HepG2 (cell line): Measurements from ENCODE around the gene NAA16. TPM values are rescaled to one million over a fixed set of nuclear protein-coding genes. Genes with fewer than 3 reads are reported as not detected.

Source experiments
- ELF4 ChIP-seq: sonication (generic); formaldehyde crosslinking; IDR thresholded peaks from 2 replicates; pipeline ENCODE4 v1.5.0; 2020; ENCODE audit warnings: missing genetic modification reagents, mild to moderate bottlenecking, moderate library complexity, borderline replicate concordance
- HCFC1 ChIP-seq: fragments of 150-350 bp; IDR thresholded peaks from 2 replicates; pipeline ENCODE4 v1.6.1; 2014; ENCODE audit warnings: low read depth, low read length
- KDM2A ChIP-seq: sonication (generic); formaldehyde crosslinking; IDR thresholded peaks from 2 replicates; pipeline ENCODE4 v1.4.0; 2020; ENCODE audit warnings: low read depth, missing genetic modification reagents, borderline replicate concordance
- MAZ ChIP-seq, 2 experiments: sonication (generic) in 1 of 2; formaldehyde crosslinking in 1 of 2; IDR thresholded peaks; 2 replicates each; pipeline versions ENCODE4 v1.5.0 to v1.6.1; 2012 to 2020; ENCODE audit warnings: low read depth in 2 of 2, mild to moderate bottlenecking in 2 of 2, borderline replicate concordance in 1 of 2, improper control_type of control experiment in 1 of 2, low read length in 1 of 2, missing genetic modification reagents in 1 of 2, moderate library complexity in 1 of 2
- MYPOP ChIP-seq: sonication (generic); formaldehyde crosslinking; IDR thresholded peaks from 2 replicates; pipeline ENCODE4 v1.8.1; 2023; ENCODE audit warnings: mild to moderate bottlenecking, moderate library complexity, missing genetic modification reagents
- POLR2AphosphoS5 ChIP-seq: IDR thresholded peaks from 2 replicates; pipeline ENCODE4 v1.6.1; 2012; ENCODE audit warnings: low read depth, low read length
- SALL1 ChIP-seq: sonication (generic); formaldehyde crosslinking; IDR thresholded peaks from 2 replicates; pipeline ENCODE4 v1.8.0; 2022; ENCODE audit warnings: mild to moderate bottlenecking, missing genetic modification reagents
- SUZ12 ChIP-seq: fragments of 150-350 bp; IDR thresholded peaks from 2 replicates; pipeline ENCODE4 v1.6.1; 2014; ENCODE audit warnings: low read depth, low read length
- TGIF2 ChIP-seq: IDR thresholded peaks from 2 replicates; pipeline ENCODE4 v1.6.1; 2016; ENCODE audit warnings: control low read depth, missing compliant biosample characterization
- TSC22D2 ChIP-seq: sonication (generic); formaldehyde crosslinking; IDR thresholded peaks from 2 replicates; pipeline ENCODE4 v1.5.1; 2020; ENCODE audit warnings: missing genetic modification reagents, mild to moderate bottlenecking, borderline replicate concordance
- polyA plus RNA-seq, 8 experiments: library from polyadenylated mRNA; depleted of rRNA in 3 of 8; stranded (reverse) in 7 of 8; unstranded in 1 of 8; fragments of >200 nt; fragmentation: Illumina TruSeq in 4 of 8; extraction: Trizol in 4 of 8; gene quantifications; 2 replicates each; pipeline versions ENCODE4 v1.2.1 to v1.2.3, GENCODE V29; 2011 to 2016; ENCODE audit warnings: low read depth in 4 of 8, missing spikeins in 1 of 8, mixed read lengths in 1 of 8; ENCODE audit not compliant: insufficient read depth in 1 of 8
- total RNA-seq, 5 experiments: library from RNA; depleted of rRNA; stranded (reverse); fragments of >200 nt; fragmentation: Illumina TruSeq; extraction: Trizol; gene quantifications; 2 replicates each; pipeline ENCODE4 v1.2.3, GENCODE V29; 2016; ENCODE audit warnings: low read depth in 1 of 5
- TF ChIP-seq, protein P1 (sequence below), 2 experiments: fragments of 450-650 bp in 1 of 2; sonication (generic) in 1 of 2; formaldehyde crosslinking in 1 of 2; IDR thresholded peaks; 2 replicates each; pipeline versions ENCODE4 v1.6.1 to v1.8.0; 2016 to 2022; ENCODE audit warnings: antibody characterized with exemption in 1 of 2, mild to moderate bottlenecking in 1 of 2, missing genetic modification reagents in 1 of 2
- TF ChIP-seq, protein P2 (sequence below): sonication (generic); formaldehyde crosslinking; IDR thresholded peaks from 2 replicates; pipeline ENCODE4 v1.4.0; 2020; ENCODE audit warnings: missing genetic modification reagents, borderline replicate concordance

Gene NAA16
- total and polyA plus RNA-seq, 2 of the 13 experiments (the other 11 are each of a cell fraction or from before 2014, with no cell fraction given): 9.2 to 15.1 TPM

DNA sequence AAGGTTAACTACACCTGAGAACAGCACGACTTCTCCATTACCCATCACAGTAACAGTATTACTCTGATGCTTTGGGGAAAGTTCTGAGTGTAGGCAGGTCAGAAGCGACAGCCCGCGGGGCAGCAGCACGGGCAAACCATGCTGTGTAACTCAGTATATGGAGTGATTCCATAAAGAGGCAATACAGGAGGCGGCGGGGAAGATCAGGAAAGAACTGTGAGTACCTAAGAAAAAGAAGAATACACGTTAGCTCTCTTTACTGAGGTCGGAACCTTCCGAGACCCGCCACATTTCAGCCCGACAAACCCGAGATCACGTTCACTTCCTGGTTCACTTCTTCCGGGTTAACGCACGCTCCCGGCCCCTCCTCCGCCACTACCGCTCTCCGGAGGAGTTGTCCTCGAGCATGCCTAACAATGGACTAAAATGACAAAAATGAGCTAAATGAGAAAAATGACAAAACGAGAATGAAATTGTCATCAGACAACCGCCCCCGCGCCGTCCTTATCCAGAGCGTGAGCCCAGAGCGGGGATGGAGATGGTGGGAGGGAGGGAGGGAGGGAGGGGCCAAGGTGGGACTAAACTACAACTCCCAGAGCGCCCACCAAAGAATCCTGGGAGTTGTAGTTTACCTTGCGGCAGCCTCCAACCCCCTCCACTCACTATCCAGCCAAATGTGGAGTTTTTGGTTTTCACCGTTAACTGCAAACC lies 47.7 kb upstream of the NAA16 start, which contains the start of gene MTRF1 (continued):
- TF ChIP-seq, protein P1, sequence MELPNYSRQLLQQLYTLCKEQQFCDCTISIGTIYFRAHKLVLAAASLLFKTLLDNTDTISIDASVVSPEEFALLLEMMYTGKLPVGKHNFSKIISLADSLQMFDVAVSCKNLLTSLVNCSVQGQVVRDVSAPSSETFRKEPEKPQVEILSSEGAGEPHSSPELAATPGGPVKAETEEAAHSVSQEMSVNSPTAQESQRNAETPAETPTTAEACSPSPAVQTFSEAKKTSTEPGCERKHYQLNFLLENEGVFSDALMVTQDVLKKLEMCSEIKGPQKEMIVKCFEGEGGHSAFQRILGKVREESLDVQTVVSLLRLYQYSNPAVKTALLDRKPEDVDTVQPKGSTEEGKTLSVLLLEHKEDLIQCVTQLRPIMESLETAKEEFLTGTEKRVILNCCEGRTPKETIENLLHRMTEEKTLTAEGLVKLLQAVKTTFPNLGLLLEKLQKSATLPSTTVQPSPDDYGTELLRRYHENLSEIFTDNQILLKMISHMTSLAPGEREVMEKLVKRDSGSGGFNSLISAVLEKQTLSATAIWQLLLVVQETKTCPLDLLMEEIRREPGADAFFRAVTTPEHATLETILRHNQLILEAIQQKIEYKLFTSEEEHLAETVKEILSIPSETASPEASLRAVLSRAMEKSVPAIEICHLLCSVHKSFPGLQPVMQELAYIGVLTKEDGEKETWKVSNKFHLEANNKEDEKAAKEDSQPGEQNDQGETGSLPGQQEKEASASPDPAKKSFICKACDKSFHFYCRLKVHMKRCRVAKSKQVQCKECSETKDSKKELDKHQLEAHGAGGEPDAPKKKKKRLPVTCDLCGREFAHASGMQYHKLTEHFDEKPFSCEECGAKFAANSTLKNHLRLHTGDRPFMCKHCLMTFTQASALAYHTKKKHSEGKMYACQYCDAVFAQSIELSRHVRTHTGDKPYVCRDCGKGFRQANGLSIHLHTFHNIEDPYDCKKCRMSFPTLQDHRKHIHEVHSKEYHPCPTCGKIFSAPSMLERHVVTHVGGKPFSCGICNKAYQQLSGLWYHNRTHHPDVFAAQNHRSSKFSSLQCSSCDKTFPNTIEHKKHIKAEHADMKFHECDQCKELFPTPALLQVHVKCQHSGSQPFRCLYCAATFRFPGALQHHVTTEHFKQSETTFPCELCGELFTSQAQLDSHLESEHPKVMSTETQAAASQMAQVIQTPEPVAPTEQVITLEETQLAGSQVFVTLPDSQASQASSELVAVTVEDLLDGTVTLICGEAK (IDR thresholded peaks at IDR 0.05): peak; percentile 92
- TF ChIP-seq, protein P1 (CRISPR knock-in tag; IDR thresholded peaks at IDR 0.05): no peak; the same call in 1 of the 2 replicates
- TF ChIP-seq HCFC1 (peak; percentile 75), MAZ (IDR thresholded peaks at IDR 0.05; ENCODE audit: borderline replicate concordance, low read depth, low read length) (peak; percentile 69; the same call in 1 of the 2 replicates), MAZ (CRISPR knock-in tag; IDR thresholded peaks at IDR 0.05; ENCODE audit: low read depth) (peak; percentile 68; the same call in 1 of the 2 replicates), POLR2AphosphoS5 (peak; percentile 70; the same call in 1 of the 2 replicates), SALL1 (CRISPR knock-in tag) (peak; percentile 51), ELF4 (CRISPR knock-in tag) (0 out of 2 replicates have a peak, but pooled peaks have one; percentile 78), MYPOP (CRISPR knock-in tag) (0 out of 2 replicates have a peak, but pooled peaks have one; percentile 46), SUZ12 (peak; percentile 58), TGIF2 (CRISPR knock-in tag) (peak; percentile 64; the same call in 1 of the 2 replicates), TSC22D2 (CRISPR knock-in tag) (peak; percentile 59; the same call in 1 of the 2 replicates), KDM2A (CRISPR knock-in tag) (peak; percentile 68; the same call in 1 of the 2 replicates)
- TF ChIP-seq, protein P2, sequence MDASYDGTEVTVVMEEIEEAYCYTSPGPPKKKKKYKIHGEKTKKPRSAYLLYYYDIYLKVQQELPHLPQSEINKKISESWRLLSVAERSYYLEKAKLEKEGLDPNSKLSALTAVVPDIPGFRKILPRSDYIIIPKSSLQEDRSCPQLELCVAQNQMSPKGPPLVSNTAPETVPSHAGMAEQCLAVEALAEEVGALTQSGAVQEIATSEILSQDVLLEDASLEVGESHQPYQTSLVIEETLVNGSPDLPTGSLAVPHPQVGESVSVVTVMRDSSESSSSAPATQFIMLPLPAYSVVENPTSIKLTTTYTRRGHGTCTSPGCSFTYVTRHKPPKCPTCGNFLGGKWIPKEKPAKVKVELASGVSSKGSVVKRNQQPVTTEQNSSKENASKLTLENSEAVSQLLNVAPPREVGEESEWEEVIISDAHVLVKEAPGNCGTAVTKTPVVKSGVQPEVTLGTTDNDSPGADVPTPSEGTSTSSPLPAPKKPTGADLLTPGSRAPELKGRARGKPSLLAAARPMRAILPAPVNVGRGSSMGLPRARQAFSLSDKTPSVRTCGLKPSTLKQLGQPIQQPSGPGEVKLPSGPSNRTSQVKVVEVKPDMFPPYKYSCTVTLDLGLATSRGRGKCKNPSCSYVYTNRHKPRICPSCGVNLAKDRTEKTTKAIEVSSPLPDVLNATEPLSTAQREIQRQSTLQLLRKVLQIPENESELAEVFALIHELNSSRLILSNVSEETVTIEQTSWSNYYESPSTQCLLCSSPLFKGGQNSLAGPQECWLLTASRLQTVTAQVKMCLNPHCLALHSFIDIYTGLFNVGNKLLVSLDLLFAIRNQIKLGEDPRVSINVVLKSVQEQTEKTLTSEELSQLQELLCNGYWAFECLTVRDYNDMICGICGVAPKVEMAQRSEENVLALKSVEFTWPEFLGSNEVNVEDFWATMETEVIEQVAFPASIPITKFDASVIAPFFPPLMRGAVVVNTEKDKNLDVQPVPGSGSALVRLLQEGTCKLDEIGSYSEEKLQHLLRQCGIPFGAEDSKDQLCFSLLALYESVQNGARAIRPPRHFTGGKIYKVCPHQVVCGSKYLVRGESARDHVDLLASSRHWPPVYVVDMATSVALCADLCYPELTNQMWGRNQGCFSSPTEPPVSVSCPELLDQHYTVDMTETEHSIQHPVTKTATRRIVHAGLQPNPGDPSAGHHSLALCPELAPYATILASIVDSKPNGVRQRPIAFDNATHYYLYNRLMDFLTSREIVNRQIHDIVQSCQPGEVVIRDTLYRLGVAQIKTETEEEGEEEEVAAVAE (CRISPR knock-in tag): 0 out of 2 replicates have a peak, but pooled peaks have one; percentile 47
